NB4 (cell line): ENCODE results near the gene CYB5A.
A peak's percentile ranks its signal among the peaks of the same experiment; 100 is the strongest.

ENCODE experiments used
- DNase-seq: peaks from one replicate; pipeline ENCODE4 v3.0.0; 2010; ENCODE audit warnings: low read depth
- H3K4me3 ChIP-seq: one replicate; pipeline ENCODE4 v1.5.1; 2011; ENCODE audit warnings: mild to moderate bottlenecking, low read depth, low read length, moderate library complexity
- CTCF ChIP-seq: IDR thresholded peaks from one replicate; pipeline ENCODE4 v1.5.1; 2012; ENCODE audit warnings: low read depth, low read length
- MAX ChIP-seq: IDR thresholded peaks from 2 replicates; pipeline ENCODE4 v1.6.1; 2011; ENCODE audit warnings: low read depth, low read length
- MYC ChIP-seq: IDR thresholded peaks from 2 replicates; pipeline ENCODE4 v1.6.1; 2011; ENCODE audit warnings: low read depth, low read length
- POLR2A ChIP-seq: IDR thresholded peaks from 2 replicates; pipeline ENCODE4 v1.6.1; 2011; ENCODE audit warnings: mild to moderate bottlenecking; ENCODE audit not compliant: insufficient read length; ENCODE audit errors: extremely low read depth

CYB5A gene

GRCh38 chr18:74284191-74284979 is 7.4 kb downstream of the CYB5A start:
- no peak for TF ChIP-seq MAX
- TF ChIP-seq MYC: no peak
- TF ChIP-seq POLR2A: no peak
- no peak for DNase-seq

GRCh38 chr18:74283646-74284045 is 8.1 kb downstream of the CYB5A start:
- no peak overlapping the region for H3K4me3 ChIP-seq
- no peak for TF ChIP-seq CTCF
- TF ChIP-seq POLR2A: no peak
- no peak for TF ChIP-seq MAX
- no peak for TF ChIP-seq MYC
- no peak for DNase-seq

More at GRCh38 chr18:74284191-74284979, 7.4 kb downstream of the CYB5A start:
- H3K4me3 ChIP-seq: no peak overlapping the region

- DNase-seq: no peak
- no peak overlapping the region for H3K4me3 ChIP-seq
- TF ChIP-seq CTCF (no peak), MAX (no peak), MYC (no peak), POLR2A (no peak)
Observed at GRCh38 chr18:74282755-74283554, 8.8 kb downstream of the CYB5A start.

GRCh38 chr18:74281980-74282754 is 9.6 kb downstream of the CYB5A start:
- peak; percentile 8 for DNase-seq
- H3K4me3 ChIP-seq: no peak overlapping the region
- TF ChIP-seq MAX: no peak
- no peak for TF ChIP-seq POLR2A
- TF ChIP-seq CTCF: no peak
- no peak for TF ChIP-seq MYC

GRCh38 chr18:74281011-74281979 is 10.5 kb downstream of the CYB5A start:
- TF ChIP-seq MAX (no peak), POLR2A (no peak), MYC (no peak), CTCF (no peak)
- H3K4me3 ChIP-seq: no peak overlapping the region
- DNase-seq: no peak
